ENCODE measurements around the gene FZD2.

GRCh38 chr17:44589316-44590071, 32.2 kb downstream of the FZD2 start:
- no peak for TF ChIP-seq EZH2 (IDR thresholded peaks at IDR 0.05; ENCODE audit: low read depth, low read length, severe bottlenecking)
- no peak for TF ChIP-seq CTCF (IDR thresholded peaks at IDR 0.05; ENCODE audit: control extremely low read depth in 1 of 3, insufficient read depth in 1 of 3, low read depth in 1 of 3, low read length in 3 of 3)
- TF ChIP-seq, protein P1, sequence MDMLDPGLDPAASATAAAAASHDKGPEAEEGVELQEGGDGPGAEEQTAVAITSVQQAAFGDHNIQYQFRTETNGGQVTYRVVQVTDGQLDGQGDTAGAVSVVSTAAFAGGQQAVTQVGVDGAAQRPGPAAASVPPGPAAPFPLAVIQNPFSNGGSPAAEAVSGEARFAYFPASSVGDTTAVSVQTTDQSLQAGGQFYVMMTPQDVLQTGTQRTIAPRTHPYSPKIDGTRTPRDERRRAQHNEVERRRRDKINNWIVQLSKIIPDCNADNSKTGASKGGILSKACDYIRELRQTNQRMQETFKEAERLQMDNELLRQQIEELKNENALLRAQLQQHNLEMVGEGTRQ (IDR thresholded peaks at IDR 0.05; ENCODE audit: low read length), result no peak

Measured in H1 (cell line).